DND-41 (cell line): ENCODE results near the gene ASMT.
"Not testable (repeated sequence)": the region's sequence is repeated elsewhere in the genome, so short reads cannot be mapped to it uniquely, and the experiment has no call there.

Experiments
- CTCF ChIP-seq: IDR thresholded peaks from 2 replicates; pipeline ENCODE4 v1.5.1; 2012; ENCODE audit warnings: borderline replicate concordance, low read length, moderate library complexity, mild to moderate bottlenecking; ENCODE audit not compliant: poor library complexity, severe bottlenecking; ENCODE audit errors: extremely low read depth
- EZH2 ChIP-seq: IDR thresholded peaks from 3 replicates; pipeline ENCODE4 v1.6.1; 2012; ENCODE audit warnings: borderline replicate concordance, low read depth, mild to moderate bottlenecking, moderate library complexity, low read length, inconsistent platforms; ENCODE audit not compliant: severe bottlenecking

- TF ChIP-seq CTCF = peak; percentile 89
- TF ChIP-seq EZH2 = not testable (repeated sequence)
These were observed 37.4 kb downstream of the ASMT start for GRCh38 chrX:1652011-1652811.
